AG10803 (cell line): ENCODE measurements around the gene RRP8.
A peak's percentile ranks its signal among the peaks of the same experiment; 100 is the strongest.

ENCODE experiments used
- DNase-seq: peaks from one replicate; pipeline ENCODE4 v3.0.0; 2010; ENCODE audit warnings: low read depth
- H3K4me3 ChIP-seq: 2 replicates; pipeline ENCODE4 v1.5.1; 2011; ENCODE audit warnings: mild to moderate bottlenecking, low read length, control low read depth
- TF ChIP-seq, protein P1 (sequence below): conservative IDR thresholded peaks from 2 replicates; pipeline ENCODE4 v1.5.1; 2011; ENCODE audit warnings: mild to moderate bottlenecking, low read length, control low read depth, inconsistent platforms

The RRP8 gene

DNA sequence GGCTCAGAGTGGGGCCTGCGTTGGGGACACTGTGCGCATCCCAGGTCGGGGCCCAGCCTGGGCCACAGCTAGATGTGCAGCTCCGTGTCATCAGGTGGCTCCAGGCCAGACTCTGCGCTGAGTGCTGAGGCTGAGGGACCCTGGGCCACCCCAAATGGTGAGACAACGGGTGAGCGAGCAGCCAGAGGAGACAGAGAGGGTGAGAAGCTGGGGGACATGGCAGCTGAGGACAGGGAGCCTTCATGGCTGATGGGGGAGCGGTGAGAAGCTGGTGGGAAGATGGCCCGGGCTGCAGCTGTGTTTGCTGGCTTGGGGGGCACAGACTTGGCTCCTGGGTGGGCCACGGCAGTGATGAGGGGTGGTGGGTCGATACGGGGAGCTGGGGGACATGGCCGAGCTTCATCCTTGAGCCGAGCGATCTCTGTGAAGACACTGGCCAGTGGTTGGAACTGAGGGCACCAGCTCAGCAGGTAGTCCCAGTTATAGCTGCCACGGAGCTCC is 18.3 kb upstream of the RRP8 start:
- no peak for DNase-seq
- TF ChIP-seq, protein P1, sequence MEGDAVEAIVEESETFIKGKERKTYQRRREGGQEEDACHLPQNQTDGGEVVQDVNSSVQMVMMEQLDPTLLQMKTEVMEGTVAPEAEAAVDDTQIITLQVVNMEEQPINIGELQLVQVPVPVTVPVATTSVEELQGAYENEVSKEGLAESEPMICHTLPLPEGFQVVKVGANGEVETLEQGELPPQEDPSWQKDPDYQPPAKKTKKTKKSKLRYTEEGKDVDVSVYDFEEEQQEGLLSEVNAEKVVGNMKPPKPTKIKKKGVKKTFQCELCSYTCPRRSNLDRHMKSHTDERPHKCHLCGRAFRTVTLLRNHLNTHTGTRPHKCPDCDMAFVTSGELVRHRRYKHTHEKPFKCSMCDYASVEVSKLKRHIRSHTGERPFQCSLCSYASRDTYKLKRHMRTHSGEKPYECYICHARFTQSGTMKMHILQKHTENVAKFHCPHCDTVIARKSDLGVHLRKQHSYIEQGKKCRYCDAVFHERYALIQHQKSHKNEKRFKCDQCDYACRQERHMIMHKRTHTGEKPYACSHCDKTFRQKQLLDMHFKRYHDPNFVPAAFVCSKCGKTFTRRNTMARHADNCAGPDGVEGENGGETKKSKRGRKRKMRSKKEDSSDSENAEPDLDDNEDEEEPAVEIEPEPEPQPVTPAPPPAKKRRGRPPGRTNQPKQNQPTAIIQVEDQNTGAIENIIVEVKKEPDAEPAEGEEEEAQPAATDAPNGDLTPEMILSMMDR: no peak
- no peak overlapping the region for H3K4me3 ChIP-seq

DNA sequence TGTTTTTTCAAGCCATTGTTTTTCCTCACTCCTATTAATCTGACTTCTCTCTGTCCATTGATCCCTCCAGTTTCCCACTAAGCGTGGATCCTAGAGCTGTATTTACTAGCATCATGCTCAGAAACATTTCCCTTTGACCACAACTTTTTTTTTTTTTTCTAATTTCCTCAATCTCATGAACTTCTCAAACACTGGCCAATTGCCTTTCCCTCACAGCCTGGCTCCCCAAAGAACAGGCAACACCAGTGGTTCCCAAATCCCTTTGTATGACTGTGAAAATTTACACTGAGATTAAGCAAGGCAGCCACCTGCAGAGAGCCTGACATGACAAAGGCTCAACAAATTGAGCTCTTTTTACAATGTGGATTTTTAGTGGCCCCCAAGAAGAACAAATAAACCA is 17.2 kb upstream of the RRP8 start:
- H3K4me3 ChIP-seq: no peak overlapping the region
- DNase-seq: no peak
- TF ChIP-seq, protein P1: no peak

DNA sequence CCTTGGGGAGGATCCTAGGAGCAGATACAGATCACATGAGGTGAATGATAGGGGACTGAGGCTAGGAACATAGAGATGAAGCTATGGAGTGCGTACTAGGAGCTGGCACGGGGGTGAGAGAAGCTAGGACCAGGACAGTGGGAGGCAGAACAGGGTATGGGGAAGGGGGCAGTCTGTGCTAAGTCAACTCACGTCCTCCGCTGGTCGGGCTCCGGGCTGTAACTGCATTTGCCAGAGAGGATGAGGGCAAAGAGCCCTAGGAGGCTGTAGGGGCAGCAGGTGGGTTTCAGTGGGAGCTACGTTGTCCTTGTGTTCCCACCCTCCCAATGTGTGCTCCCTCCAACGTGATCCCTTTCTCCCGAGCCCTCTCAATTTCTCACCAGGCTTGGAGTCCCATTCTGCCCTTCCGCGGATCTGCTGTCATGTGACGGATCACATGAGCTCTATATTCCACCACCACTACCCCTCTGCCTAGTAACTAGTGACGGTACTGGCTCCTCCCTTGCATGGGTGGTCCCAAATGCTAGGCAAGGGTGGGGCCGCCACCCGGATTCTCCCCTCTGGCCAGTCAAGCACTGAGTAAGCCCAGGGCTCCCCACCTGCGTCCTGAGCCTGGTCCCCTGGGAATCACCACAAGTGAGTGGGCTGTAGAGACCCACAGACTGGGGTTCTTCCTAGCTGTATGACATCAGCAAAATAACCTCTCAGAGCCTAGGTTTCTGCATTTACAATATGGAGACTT is 15.8 kb upstream of the RRP8 start, which contains the start of gene TPP1:
TSS of gene TPP1 (minus strand) at position 419 of the 742 bp plus-strand sequence. CDS start at position 397, 22 bp downstream.
- peak; percentile 91 for DNase-seq
- H3K4me3 ChIP-seq: peak within 1 kb of the TSS; percentile 98
- TF ChIP-seq, protein P1: no peak; the same call in 1 of the 2 replicates

DNA sequence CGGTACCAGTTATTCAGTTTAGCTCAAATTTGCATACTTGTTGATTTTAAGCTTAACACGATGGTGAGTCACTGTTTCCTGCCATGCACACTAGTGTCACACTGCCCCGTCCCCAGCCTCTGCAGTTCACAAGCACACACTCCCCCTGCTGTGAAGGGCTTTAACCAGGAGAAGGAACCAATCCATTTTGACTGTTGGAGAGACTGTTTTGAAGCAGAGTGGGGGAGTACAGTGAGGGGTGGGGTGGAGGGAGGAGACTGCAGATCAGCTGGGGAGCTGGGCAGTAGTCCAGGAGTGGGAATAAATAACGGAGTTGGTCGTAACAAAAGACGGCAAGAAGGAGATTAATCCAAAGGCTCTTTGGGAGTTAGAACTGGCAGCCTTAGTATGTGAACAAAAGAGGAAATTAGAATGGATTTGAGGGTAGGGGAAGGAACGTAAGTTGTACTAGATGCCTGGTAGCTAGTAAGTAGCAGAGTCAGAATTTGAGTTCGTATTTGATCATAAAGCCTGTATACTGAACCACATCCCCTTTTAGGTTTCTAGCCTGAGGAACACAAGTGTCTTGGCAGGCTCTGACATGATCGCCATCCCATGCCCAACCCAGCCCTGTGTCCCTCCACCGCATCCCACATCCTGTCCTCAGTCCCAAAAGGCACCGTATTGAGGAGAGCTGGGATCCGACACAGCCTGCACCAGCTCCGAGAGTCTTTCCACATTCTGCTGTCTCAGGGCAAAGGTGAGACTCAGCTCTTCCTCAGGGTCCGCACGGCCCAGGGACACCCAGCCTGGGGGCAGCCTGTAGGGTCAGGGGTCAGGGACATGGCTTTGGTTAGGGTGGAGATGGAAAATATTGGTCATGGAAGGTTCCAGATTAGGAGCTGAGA is 14.9 kb upstream of the RRP8 start:
- DNase-seq: peak; percentile 66
- TF ChIP-seq, protein P1: peak; percentile 35
- H3K4me3 ChIP-seq: peak overlapping the region; percentile 98

DNA sequence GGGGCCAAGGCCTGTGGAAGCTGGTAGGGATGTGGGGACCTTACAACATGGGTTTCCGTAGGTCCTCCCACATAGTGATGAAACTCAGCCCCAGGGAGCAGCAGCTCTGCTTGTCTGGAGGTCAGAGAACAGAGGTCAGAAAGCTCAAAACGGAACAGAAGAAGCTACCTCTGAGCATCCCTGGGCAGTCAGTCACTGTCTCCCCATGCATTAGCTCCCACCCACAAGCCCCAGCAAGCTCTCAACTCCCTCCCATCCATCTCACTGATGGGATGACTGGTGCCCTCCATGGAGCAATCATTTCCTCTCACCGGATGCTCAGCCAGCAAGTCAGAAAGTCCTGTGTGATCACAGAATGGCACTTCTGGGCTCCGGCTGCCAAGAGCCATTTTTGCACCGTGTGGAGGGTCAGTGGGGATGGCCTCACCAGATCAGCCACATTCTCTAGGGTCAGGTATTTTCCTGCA is 13.9 kb upstream of the RRP8 start:
- peak overlapping the region; percentile 98 for H3K4me3 ChIP-seq
- no peak for DNase-seq
- TF ChIP-seq, protein P1: no peak

DNA sequence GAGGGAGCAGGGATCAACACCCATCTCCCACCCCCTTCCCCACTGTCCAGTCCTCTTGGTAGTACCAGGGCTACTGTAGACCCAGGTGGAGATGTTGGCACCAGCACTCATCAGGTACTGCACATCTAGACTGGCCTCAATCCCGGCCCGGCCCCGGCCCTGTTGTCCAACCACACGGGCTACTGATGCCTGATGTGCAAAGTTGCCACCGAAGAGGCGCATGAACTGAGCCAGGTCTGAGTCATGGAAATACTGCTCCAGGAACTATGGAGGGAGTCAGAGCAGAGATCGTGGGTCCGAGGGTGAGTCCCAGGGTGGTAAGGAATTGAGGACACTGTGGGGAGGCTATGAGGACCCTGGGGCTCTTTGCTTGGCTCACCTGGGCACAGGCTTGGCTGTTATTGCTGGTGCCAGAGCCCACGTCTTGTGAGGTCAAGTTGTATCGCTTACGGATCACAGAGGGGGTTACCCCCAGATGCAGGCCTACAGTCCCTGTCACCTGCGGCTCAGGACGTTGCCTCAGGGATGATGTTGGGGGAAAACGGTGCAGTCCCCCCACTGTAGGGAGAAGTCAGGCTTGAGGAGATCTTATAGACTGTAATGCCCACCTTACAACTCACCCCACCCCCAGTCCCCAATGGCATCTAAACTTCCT is 13.3 kb upstream of the RRP8 start:
- no peak for DNase-seq
- H3K4me3 ChIP-seq: no peak overlapping the region
- TF ChIP-seq, protein P1: no peak
